K562 (cell line): ENCODE data around the gene HSPB7. TPM values are rescaled to one million over a fixed set of nuclear protein-coding genes. Genes with fewer than 3 reads are reported as not detected.

ENCODE experiments used
- CC2D1A ChIP-seq: fragments of 450-650 bp; IDR thresholded peaks from 2 replicates; pipeline ENCODE4 v1.6.1; 2017; ENCODE audit warnings: mild to moderate bottlenecking
- EGR1 ChIP-seq: fragments of 450-650 bp; conservative IDR thresholded peaks from 2 replicates; pipeline ENCODE4 v1.6.1; 2017; ENCODE audit warnings: mild to moderate bottlenecking
- ETS2 ChIP-seq: IDR thresholded peaks from 2 replicates; pipeline ENCODE4 v1.6.1; 2016; ENCODE audit warnings: borderline replicate concordance, missing genetic modification characterization, mild to moderate bottlenecking, moderate library complexity, missing compliant biosample characterization; ENCODE audit not compliant: poor library complexity, severe bottlenecking
- HDAC2 ChIP-seq: fragments of 450-650 bp; IDR thresholded peaks from 2 replicates; pipeline ENCODE4 v1.6.1; 2016; ENCODE audit warnings: mild to moderate bottlenecking
- HDAC6 ChIP-seq: IDR thresholded peaks from 2 replicates; pipeline ENCODE4 v1.6.1; 2012; ENCODE audit warnings: low read depth, mild to moderate bottlenecking, control low read depth, inconsistent platforms, low read length, moderate library complexity
- HES1 ChIP-seq: fragments of 450-650 bp; IDR thresholded peaks from 2 replicates; pipeline ENCODE4 v1.6.1; 2016; ENCODE audit warnings: low read depth, mild to moderate bottlenecking, moderate library complexity
- JUND ChIP-seq, 2 experiments: IDR thresholded peaks; 2 replicates in 1 of 2; 3 replicates in 1 of 2; pipeline ENCODE4 v1.6.1; 2011; ENCODE audit warnings: borderline replicate concordance in 2 of 2, low read depth in 2 of 2, low read length in 2 of 2, improper control_type of control experiment in 1 of 2, missing biosample characterization in 1 of 2, missing genetic modification characterization in 1 of 2, missing genetic modification reagents in 1 of 2
- KLF1 ChIP-seq: fragments of 450-650 bp; IDR thresholded peaks from 2 replicates; pipeline ENCODE4 v1.6.1; 2016; ENCODE audit warnings: missing genetic modification characterization, missing compliant biosample characterization
- KLF16 ChIP-seq: IDR thresholded peaks from 2 replicates; pipeline ENCODE4 v1.6.1; 2016; ENCODE audit warnings: antibody characterized with exemption
- MEIS2 ChIP-seq: fragments of 450-650 bp; IDR thresholded peaks from 2 replicates; pipeline ENCODE4 v1.6.1; 2014; ENCODE audit warnings: mild to moderate bottlenecking; ENCODE audit not compliant: partially characterized antibody
- NONO ChIP-seq, 2 experiments: fragments of 200-400 bp in 1 of 2; fragments of 450-650 bp in 1 of 2; formaldehyde crosslinking in 1 of 2; IDR thresholded peaks; 2 replicates each; pipeline ENCODE4 v1.6.1; 2017; ENCODE audit warnings: low read depth in 2 of 2, mild to moderate bottlenecking in 2 of 2, moderate library complexity in 2 of 2, low read length in 1 of 2
- RB1 ChIP-seq: fragments of 450-650 bp; IDR thresholded peaks from 2 replicates; pipeline ENCODE4 v1.6.1; 2017; ENCODE audit warnings: low read depth, mild to moderate bottlenecking
- SIN3B ChIP-seq: fragments of 450-650 bp; IDR thresholded peaks from 2 replicates; pipeline ENCODE4 v1.6.1; 2017; ENCODE audit warnings: low read depth, mild to moderate bottlenecking, moderate library complexity
- SRF ChIP-seq, 2 experiments: fragments of 250-450, 450-650 bp in 1 of 2; sonication (Bioruptor Pico) in 1 of 2; sonication (generic) in 1 of 2; formaldehyde crosslinking; IDR thresholded peaks; 2 replicates each; pipeline versions ENCODE4 v1.5.0 to v1.5.1; 2020 to 2022; ENCODE audit warnings: mild to moderate bottlenecking in 1 of 2, missing genetic modification reagents in 1 of 2
- ZNF347 ChIP-seq: fragments of 450-650 bp; formaldehyde crosslinking; IDR thresholded peaks from 2 replicates; pipeline ENCODE4 v1.4.0; 2020; ENCODE audit warnings: low read depth, mild to moderate bottlenecking, moderate library complexity
- ZNF740 ChIP-seq, 3 experiments: fragments of 200-800 bp in 1 of 3; sonication (Bioruptor generic) in 1 of 3; sonication (generic) in 1 of 3; formaldehyde crosslinking in 1 of 3; IDR thresholded peaks; 2 replicates each; pipeline versions ENCODE4 v1.6.1 to v1.8.0; 2016 to 2022; ENCODE audit warnings: mild to moderate bottlenecking in 2 of 3, missing compliant biosample characterization in 2 of 3, missing genetic modification characterization in 2 of 3, missing genetic modification reagents in 1 of 3
- ZNF76 ChIP-seq: fragments of 250-450 bp; sonication (Bioruptor Pico); IDR thresholded peaks from 2 replicates; pipeline ENCODE4 v1.4.0; 2020; ENCODE audit warnings: mild to moderate bottlenecking, moderate library complexity, borderline replicate concordance
- ZNF780A ChIP-seq: fragments of 250-450 bp; sonication (Bioruptor Pico); IDR thresholded peaks from 2 replicates; pipeline ENCODE4 v1.5.0; 2021; ENCODE audit warnings: mild to moderate bottlenecking
- polyA plus RNA-seq, 8 experiments: library from polyadenylated mRNA; depleted of rRNA in 4 of 8; stranded (reverse) in 5 of 8; unstranded in 3 of 8; fragments of >200 nt; fragmentation: Nextera tagmentation in 2 of 8; fragmentation: Illumina TruSeq in 1 of 8; extraction: Ambion mirVana in 2 of 8; extraction: Trizol in 1 of 8; gene quantifications; 2 replicates each; pipeline versions ENCODE4 v1.2.1 to v1.2.3, GENCODE V29; 2011 to 2014; ENCODE audit warnings: inconsistent platforms in 1 of 8, missing spikeins in 1 of 8
- total RNA-seq, 7 experiments: library from RNA; depleted of rRNA in 6 of 7; stranded (reverse); fragments of >200 nt in 6 of 7; fragmentation: Illumina TruSeq in 2 of 7; extraction: Trizol in 2 of 7; gene quantifications; 2 replicates each; pipeline versions ENCODE4 v1.2.1 to v1.2.3, GENCODE V29; 2011 to 2021; ENCODE audit warnings: low replicate concordance in 1 of 7
- TF ChIP-seq, protein P1 (sequence below): sonication (generic); formaldehyde crosslinking; IDR thresholded peaks from 2 replicates; pipeline ENCODE4 v1.8.0; 2023; ENCODE audit warnings: mild to moderate bottlenecking, missing genetic modification reagents
- TF ChIP-seq, protein P2 (sequence below): sonication (generic); formaldehyde crosslinking; IDR thresholded peaks from 2 replicates; pipeline ENCODE4 v1.8.0; 2022; ENCODE audit warnings: missing genetic modification reagents, mild to moderate bottlenecking, moderate library complexity, borderline replicate concordance
- TF ChIP-seq, protein P3 (sequence below), 2 experiments: fragments of 450-650 bp in 1 of 2; sonication (generic) in 1 of 2; formaldehyde crosslinking in 1 of 2; IDR thresholded peaks in 1 of 2; conservative IDR thresholded peaks in 1 of 2; 2 replicates each; pipeline versions ENCODE4 v1.6.1 to v1.8.1; 2016 to 2023; ENCODE audit warnings: mild to moderate bottlenecking in 2 of 2, moderate library complexity in 2 of 2, inconsistent platforms in 1 of 2, missing genetic modification reagents in 1 of 2

The HSPB7 gene
- total and polyA plus RNA-seq, 9 of the 15 experiments (the other 6 are each of a cell fraction or from before 2014, with no cell fraction given) = 0.05 to 0.19 (median 0.07) TPM; not detected in 6

- peak; percentile 90 for TF ChIP-seq EGR1
- TF ChIP-seq ZNF76 (CRISPR knock-in tag) = no peak
- TF ChIP-seq, protein P1, sequence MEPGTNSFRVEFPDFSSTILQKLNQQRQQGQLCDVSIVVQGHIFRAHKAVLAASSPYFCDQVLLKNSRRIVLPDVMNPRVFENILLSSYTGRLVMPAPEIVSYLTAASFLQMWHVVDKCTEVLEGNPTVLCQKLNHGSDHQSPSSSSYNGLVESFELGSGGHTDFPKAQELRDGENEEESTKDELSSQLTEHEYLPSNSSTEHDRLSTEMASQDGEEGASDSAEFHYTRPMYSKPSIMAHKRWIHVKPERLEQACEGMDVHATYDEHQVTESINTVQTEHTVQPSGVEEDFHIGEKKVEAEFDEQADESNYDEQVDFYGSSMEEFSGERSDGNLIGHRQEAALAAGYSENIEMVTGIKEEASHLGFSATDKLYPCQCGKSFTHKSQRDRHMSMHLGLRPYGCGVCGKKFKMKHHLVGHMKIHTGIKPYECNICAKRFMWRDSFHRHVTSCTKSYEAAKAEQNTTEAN (CRISPR knock-in tag) = peak; percentile 73; the same call in 1 of the 2 replicates
- no peak for TF ChIP-seq ETS2 (tag)
- peak in 1 of 2 experiments; percentile 81; a peak in 1 of 4 replicates for TF ChIP-seq SRF (CRISPR knock-in tag; IDR thresholded peaks at IDR 0.05)
- 0 out of 2 replicates have a peak, but pooled peaks have one; percentile 34 for TF ChIP-seq HDAC2
- TF ChIP-seq, protein P2, sequence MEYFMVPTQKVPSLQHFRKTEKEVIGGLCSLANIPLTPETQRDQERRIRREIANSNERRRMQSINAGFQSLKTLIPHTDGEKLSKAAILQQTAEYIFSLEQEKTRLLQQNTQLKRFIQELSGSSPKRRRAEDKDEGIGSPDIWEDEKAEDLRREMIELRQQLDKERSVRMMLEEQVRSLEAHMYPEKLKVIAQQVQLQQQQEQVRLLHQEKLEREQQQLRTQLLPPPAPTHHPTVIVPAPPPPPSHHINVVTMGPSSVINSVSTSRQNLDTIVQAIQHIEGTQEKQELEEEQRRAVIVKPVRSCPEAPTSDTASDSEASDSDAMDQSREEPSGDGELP (CRISPR knock-in tag) = peak; percentile 84; the same call in 1 of the 2 replicates
- no peak for TF ChIP-seq ZNF740 (CRISPR knock-in tag; IDR thresholded peaks at IDR 0.05)
- TF ChIP-seq ZNF740 (tag; IDR thresholded peaks at IDR 0.05) = no peak
- TF ChIP-seq MEIS2 = peak; percentile 47
- no peak for TF ChIP-seq ZNF780A
- TF ChIP-seq NONO (IDR thresholded peaks at IDR 0.05; ENCODE audit: low read depth in 2 of 2, low read length in 1 of 2) = peak in 1 of 2 experiments; percentile 67; a peak in 1 of 4 replicates
- peak; percentile 94 for TF ChIP-seq CC2D1A
- peak; percentile 95 for TF ChIP-seq KLF16
- TF ChIP-seq SIN3B = peak; percentile 31; the same call in 1 of the 2 replicates
- TF ChIP-seq KLF1 (tag) = peak; percentile 75; the same call in 1 of the 2 replicates
- TF ChIP-seq HDAC6 = no peak
- TF ChIP-seq JUND (IDR thresholded peaks at IDR 0.05; ENCODE audit: borderline replicate concordance, low read depth, low read length) = peak; percentile 65; the same call in 1 of the 2 replicates
- TF ChIP-seq JUND (tag; IDR thresholded peaks at IDR 0.05; ENCODE audit: borderline replicate concordance, low read depth, low read length) = no peak; the same call in 2 of the 3 replicates
- peak; percentile 95 for TF ChIP-seq RB1
- TF ChIP-seq, protein P3, sequence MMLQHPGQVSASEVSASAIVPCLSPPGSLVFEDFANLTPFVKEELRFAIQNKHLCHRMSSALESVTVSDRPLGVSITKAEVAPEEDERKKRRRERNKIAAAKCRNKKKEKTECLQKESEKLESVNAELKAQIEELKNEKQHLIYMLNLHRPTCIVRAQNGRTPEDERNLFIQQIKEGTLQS (IDR thresholded peaks at IDR 0.05) = no peak
- TF ChIP-seq, protein P3 (CRISPR knock-in tag; conservative IDR thresholded peaks at IDR 0.05) = 0 out of 2 replicates have a peak, but pooled peaks have one; percentile 45
- no peak for TF ChIP-seq ZNF347 (CRISPR knock-in tag)
- no peak for TF ChIP-seq HES1
These were observed 14.7 kb upstream of the HSPB7 start (continued) for GRCh38 chr1:16032388-16033102.
